Progenitor cell of endocrine pancreas (in vitro differentiated cells): Measurements from ENCODE around the gene AP5M1. TPM values are rescaled to one million over a fixed set of nuclear protein-coding genes. Genes with fewer than 3 reads are reported as not detected.

ENCODE experiments used
- DNase-seq: peaks from one replicate; pipeline ENCODE4 v3.0.0; 2021; ENCODE audit warnings: low spot score; ENCODE audit not compliant: unreplicated experiment
- H3K27ac Mint-ChIP-seq: 2 replicates; pipeline ENCODE4 v1.8.0; 2021; ENCODE audit warnings: mild to moderate bottlenecking, moderate library complexity, mixed read lengths
- H3K27me3 Mint-ChIP-seq: 2 replicates; pipeline ENCODE4 v1.8.0; 2021; ENCODE audit warnings: mixed read lengths
- H3K36me3 Mint-ChIP-seq: 2 replicates; pipeline ENCODE4 v1.8.0; 2022; ENCODE audit warnings: mixed read lengths; ENCODE audit not compliant: insufficient read depth
- H3K4me1 Mint-ChIP-seq: 2 replicates; pipeline ENCODE4 v1.8.0; 2021; ENCODE audit warnings: low read depth, mixed read lengths
- H3K4me3 Mint-ChIP-seq: 2 replicates; pipeline ENCODE4 v1.8.0; 2021; ENCODE audit warnings: low read depth, mild to moderate bottlenecking, moderate library complexity, mixed read lengths
- H3K9me3 Mint-ChIP-seq: 2 replicates; pipeline ENCODE4 v1.8.0; 2021; ENCODE audit warnings: low read depth, mixed read lengths
- CTCF ChIP-seq: fragments of 200-600 bp; sonication (generic); IDR thresholded peaks from one replicate; pipeline ENCODE4 v1.5.0; 2021; ENCODE audit warnings: antibody characterized with exemption, mild to moderate bottlenecking; ENCODE audit not compliant: unreplicated experiment
- total RNA-seq: library from RNA; stranded (reverse); gene quantifications from 2 replicates; pipeline ENCODE4 v1.2.1, GENCODE V29; 2021

AP5M1 gene
- total RNA-seq, 1 donor from 2014 or later: 48.1 TPM

GRCh38 chr14:57259672-57260071 is 9.1 kb upstream of the AP5M1 start:
- no peak overlapping the region for H3K4me3 Mint-ChIP-seq
- DNase-seq: no peak
- peaks cover 14% of the 10 kb centered on the region for H3K36me3 Mint-ChIP-seq
- H3K9me3 Mint-ChIP-seq: peaks cover 5% of the 10 kb centered on the region
- no peaks in the 10 kb centered on the region for H3K27me3 Mint-ChIP-seq
- no peak for TF ChIP-seq CTCF
- H3K4me1 Mint-ChIP-seq: peaks cover 9% of the 10 kb centered on the region
- no peak overlapping the region for H3K27ac Mint-ChIP-seq

DNA sequence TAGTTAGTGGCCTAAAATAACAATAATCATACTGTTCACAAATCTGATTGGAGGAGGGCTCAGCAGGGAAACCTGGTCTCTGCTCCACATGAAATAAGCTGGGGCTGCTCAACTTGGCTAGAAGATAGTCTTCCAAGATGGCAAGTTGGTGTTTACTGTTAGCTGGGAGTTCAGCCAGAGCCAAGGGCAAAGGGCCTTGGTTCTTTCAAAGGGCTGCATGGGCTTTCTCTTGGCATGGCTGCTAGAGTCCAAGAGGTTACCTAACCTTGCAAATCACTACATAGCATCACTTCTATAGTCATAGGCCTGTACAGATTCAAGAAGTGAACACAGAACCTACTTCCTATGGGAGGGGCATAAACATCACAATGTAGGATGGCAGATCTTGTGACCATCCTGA is 7.2 kb upstream of the AP5M1 start:
- TF ChIP-seq CTCF: no peak
- peaks cover 5% of the 10 kb centered on the region for H3K9me3 Mint-ChIP-seq
- H3K36me3 Mint-ChIP-seq: peaks cover 13% of the 10 kb centered on the region
- no peak for DNase-seq
- no peak overlapping the region for H3K27ac Mint-ChIP-seq
- no peaks in the 10 kb centered on the region for H3K27me3 Mint-ChIP-seq
- H3K4me3 Mint-ChIP-seq: no peak overlapping the region
- peaks cover 20% of the 10 kb centered on the region for H3K4me1 Mint-ChIP-seq

DNA sequence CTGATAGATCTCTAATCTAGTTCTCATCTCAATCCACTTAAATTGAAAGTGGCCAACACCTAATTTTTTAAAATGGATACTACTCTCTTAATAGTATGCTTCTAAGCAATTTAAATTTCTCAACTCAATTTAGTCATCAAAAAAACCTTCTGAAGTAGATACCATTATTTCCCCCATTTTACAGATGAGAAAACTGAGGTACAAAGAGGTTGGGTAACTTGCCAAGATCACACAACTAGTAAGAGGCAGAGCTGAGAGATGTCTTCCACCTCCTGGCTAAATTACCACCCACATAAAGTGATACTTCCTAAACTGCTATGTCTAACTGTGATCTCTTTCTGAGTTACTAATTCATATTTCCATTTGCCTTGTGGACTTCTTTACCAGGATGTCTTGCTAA is 6.7 kb upstream of the AP5M1 start:
- Mint-ChIP-seq H3K27me3 (no peaks in the 10 kb centered on the region), H3K36me3 (peaks cover 13% of the 10 kb centered on the region), H3K9me3 (peaks cover 5% of the 10 kb centered on the region), H3K4me3 (no peak overlapping the region), H3K4me1 (peaks cover 25% of the 10 kb centered on the region), H3K27ac (no peak overlapping the region)
- DNase-seq: no peak
- no peak for TF ChIP-seq CTCF

GRCh38 chr14:57266065-57266464 is 2.7 kb upstream of the AP5M1 start:
- peaks cover 37% of the 10 kb centered on the region for H3K4me1 Mint-ChIP-seq
- no peak overlapping the region for H3K4me3 Mint-ChIP-seq
- no peak for TF ChIP-seq CTCF
- no peaks in the 10 kb centered on the region for H3K27me3 Mint-ChIP-seq
- DNase-seq: no peak
- no peak overlapping the region for H3K27ac Mint-ChIP-seq
- peaks cover 2% of the 10 kb centered on the region for H3K36me3 Mint-ChIP-seq
- no peaks in the 10 kb centered on the region for H3K9me3 Mint-ChIP-seq

DNA sequence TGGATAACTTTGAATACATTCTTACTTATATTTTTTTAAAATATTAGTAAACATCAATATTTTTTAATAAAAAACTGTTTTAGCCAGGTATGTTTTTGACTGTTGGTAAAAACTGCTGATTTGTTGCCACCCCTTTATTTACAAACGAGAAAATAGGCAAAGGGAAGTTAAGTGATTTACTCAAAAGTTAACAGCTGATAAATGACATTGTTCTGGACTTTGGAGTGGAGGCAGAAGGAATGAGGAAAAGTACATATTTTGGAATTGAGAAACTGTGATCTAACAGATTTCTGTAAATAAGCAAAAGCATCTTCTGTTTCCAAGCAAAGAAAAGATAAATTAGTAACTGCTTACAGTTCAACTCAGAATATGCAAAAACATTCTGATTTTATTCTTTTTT is 4.5 kb downstream of the AP5M1 start:
- H3K4me3 Mint-ChIP-seq: no peak overlapping the region
- H3K27ac Mint-ChIP-seq: no peak overlapping the region
- peaks cover 2% of the 10 kb centered on the region for H3K36me3 Mint-ChIP-seq
- DNase-seq: no peak
- peaks cover 16% of the 10 kb centered on the region for H3K4me1 Mint-ChIP-seq
- H3K27me3 Mint-ChIP-seq: no peaks in the 10 kb centered on the region
- TF ChIP-seq CTCF: no peak
- no peaks in the 10 kb centered on the region for H3K9me3 Mint-ChIP-seq

- peaks cover 2% of the 10 kb centered on the region for H3K36me3 Mint-ChIP-seq
- H3K27ac Mint-ChIP-seq: no peak overlapping the region
- no peaks in the 10 kb centered on the region for H3K27me3 Mint-ChIP-seq
- no peak overlapping the region for H3K4me3 Mint-ChIP-seq
- no peaks in the 10 kb centered on the region for H3K9me3 Mint-ChIP-seq
- H3K4me1 Mint-ChIP-seq: peaks cover 16% of the 10 kb centered on the region
- no peak for DNase-seq
- TF ChIP-seq CTCF: no peak
Measured at GRCh38 chr14:57274551-57274950, 5.8 kb downstream of the AP5M1 start.
